EL (cell line): ENCODE results near the gene FOXP1.

Experiments used
- DNase-seq: peaks from one replicate; pipeline ENCODE4 v3.0.0-alpha.2; 2016

Gene FOXP1

DNA sequence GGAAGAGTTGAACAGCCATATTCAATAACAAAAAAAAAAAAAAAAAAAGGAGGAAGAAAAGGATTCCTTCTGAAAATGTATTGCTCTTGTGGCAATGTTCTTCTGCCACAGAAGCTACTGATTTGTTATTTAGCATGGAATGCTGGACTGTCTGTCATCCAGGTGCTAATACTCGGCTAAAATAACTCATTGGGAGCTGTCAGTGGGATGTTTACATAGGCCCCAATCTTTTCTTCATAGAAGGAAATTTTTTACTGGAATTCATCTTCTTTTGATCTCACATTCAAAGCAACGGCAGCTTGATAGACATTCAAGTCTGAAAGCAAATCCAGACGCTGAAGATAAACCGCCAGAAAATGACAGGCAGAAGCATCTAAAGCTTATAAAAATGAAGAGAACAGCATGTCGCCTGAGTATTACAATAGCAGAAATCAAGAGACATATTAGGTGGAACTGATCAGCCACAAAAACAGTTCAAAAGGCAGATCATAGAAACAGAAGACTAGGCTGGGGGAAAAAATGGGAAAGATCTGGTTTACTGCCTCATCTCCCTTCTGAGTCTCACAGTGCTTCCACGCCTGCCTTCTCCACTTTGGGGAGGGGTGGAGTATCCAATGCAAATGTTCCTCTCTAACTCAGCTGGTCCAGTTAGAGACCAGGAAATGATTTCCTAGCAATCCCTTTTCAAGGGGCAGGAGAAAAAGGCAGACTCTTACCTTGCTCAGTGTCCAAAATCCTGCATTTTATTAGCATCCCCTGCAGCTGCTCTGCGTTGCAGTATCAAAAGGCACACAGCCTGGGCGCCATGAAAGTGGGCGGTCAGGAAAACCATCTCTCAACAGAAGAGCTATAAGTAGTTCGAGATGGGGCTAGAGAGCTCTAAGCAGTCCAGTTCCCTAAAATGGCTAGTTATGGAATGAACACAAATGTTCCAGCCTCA, 451.9 kb downstream of the FOXP1 start:
- no peak for DNase-seq

DNA sequence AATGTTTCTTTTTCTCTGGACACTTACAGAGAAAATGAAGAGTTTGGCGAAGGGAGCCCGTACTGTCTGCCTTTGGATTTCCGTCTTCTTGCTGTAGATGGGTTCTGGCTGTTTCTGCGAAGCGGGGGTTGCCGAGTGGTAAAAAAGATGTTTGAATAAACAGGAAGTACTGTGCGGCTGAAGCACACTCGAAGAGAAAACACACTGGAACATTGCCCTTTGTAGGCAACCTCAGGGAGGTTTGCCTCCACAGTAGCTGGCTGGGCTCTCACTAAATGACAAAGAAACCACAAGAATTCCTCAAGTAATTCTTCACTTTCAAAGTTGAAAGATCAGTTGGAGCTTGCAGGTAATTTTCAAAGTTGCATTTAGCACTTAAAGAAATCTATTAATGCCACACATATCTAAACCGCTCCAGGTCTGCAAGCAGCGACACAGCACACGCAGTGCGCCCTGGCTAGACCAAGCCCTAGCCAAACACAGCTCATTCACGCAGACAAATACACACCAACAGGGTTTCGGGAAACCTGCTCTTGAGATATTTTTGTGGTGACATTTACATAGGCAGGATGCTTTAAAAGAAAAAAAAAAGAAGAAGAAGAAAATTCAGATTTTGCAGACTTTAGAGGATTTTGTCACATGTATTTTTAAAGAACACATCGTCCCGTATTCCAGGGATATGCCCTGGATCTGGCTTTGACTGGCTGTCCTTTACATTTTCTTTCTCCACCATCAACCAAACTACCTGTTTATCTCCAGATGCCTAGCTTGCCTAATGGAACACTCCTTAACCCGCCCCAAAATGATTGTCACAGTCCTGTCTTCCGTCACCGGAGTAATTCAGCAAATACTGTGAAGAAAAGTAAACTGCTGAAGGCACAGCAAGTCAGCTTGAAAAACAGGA, 452.8 kb downstream of the FOXP1 start:
- peak; percentile 78 for DNase-seq

- peak; percentile 42 for DNase-seq
These were observed 453.7 kb downstream of the FOXP1 start for GRCh38 chr3:71129611-71130431.

- DNase-seq, result no peak
These were observed 454.6 kb downstream of the FOXP1 start for GRCh38 chr3:71128961-71129360.

DNA sequence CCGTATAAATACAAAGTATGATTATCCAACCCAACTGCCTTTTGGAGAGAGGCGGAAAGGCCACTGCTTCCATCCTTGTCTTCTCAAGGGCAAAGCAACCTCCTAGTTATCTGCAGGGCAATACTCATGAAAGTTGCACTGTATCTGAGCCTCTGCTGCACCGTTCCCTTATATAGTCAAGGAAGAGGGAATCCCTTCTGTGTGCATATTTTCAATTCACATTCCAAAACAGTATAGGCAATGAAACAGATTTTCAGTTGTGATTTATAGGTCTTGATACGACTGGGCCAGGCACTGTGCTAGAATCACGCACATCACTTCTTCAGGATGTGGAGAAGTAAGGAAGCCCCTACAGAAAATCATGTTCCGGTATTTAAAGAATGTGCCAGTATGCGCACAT, 455.7 kb downstream of the FOXP1 start:
- DNase-seq, result no peak

DNA sequence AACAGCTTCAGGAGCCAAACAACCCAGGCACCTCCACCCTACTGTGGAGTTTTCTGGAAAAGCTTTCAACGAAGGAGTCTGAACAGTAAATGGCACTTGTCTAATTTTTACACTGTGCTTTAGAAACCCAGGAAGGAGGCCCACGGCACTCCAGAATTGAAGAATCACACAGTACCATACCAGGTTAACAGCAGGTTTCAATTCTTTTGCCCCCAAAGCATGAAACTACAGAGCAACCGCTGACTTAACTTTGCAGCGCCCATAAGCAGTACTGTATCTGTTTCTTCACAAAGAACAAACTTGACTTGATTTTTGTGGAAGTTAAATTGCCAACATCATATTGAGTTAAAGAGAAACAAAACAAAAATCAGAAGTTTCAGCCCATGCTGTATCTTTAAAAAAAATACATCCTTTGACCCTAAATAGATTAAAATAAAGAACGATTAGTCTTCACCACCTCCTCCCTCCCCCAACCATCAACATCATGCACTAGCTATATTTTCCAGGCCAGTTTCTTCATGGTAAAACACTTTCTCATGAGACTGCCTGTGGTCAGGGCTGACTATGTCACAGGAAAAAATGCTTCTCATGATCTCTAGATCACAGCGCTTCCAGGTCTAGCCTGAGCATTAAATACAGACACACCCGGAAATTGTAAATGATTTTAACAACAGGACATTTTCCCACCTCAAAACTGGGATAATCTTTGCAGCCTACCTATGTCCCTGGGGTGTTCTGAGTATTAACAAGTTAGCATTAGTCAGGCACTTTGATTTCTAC, 456.3 kb downstream of the FOXP1 start:
- DNase-seq, result no peak

GRCh38 chr3:71125738-71126137, 457.8 kb downstream of the FOXP1 start:
- DNase-seq, result no peak

- DNase-seq, result no peak
These were observed 459.5 kb downstream of the FOXP1 start for GRCh38 chr3:71124048-71124447.

- no peak for DNase-seq
These were observed 460.9 kb downstream of the FOXP1 start for GRCh38 chr3:71122641-71123040.

GRCh38 chr3:71121429-71122167, 461.9 kb downstream of the FOXP1 start:
- no peak for DNase-seq

DNA sequence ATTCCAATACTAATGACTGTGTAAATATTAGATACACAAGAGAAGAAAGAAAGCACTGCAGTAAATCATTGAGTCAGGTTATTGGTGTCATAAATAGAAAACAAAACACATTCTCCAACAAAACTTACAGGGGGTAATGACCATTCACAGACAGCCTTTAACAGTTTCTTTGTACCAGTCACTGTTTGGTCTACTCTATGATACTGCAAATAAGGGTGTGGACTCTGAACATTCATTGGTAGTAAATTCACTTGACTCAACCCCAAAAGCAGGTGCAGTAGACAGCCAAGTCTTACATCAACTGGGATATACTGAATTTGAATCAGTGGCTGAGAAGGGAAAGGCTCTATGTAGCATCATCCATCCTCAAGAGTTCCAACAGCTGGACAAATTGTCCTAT, 463.5 kb downstream of the FOXP1 start:
- DNase-seq, result no peak

- peak; percentile 30 for DNase-seq
These were observed 464.4 kb downstream of the FOXP1 start for GRCh38 chr3:71119171-71119570.

DNA sequence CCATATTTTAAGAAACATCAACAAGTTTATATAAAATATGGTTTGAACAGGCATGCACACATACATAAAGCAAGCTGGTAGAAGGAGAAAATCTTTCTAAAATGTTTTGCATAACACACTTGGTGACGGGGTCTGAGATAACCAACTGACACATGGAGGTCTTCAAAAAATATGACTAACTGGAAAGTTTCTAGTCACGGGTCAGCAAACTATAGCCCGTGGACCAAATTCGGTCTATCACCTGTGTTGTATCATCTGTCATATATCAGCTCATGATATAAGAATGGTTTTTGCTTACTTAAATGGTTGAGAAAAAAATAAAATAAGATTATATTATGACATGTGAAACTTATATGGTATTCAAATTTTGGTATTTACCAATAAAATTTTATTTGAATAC, 465.1 kb downstream of the FOXP1 start:
- no peak for DNase-seq

- DNase-seq, result peak; percentile 51
These were observed 465.8 kb downstream of the FOXP1 start for GRCh38 chr3:71117572-71118247.

- no peak for DNase-seq
These were observed 468.9 kb downstream of the FOXP1 start for GRCh38 chr3:71114610-71115009.

- no peak for DNase-seq
These were observed 471.0 kb downstream of the FOXP1 start for GRCh38 chr3:71112576-71112975.

GRCh38 chr3:71111784-71112440, 471.6 kb downstream of the FOXP1 start:
- peak; percentile 93 for DNase-seq

DNA sequence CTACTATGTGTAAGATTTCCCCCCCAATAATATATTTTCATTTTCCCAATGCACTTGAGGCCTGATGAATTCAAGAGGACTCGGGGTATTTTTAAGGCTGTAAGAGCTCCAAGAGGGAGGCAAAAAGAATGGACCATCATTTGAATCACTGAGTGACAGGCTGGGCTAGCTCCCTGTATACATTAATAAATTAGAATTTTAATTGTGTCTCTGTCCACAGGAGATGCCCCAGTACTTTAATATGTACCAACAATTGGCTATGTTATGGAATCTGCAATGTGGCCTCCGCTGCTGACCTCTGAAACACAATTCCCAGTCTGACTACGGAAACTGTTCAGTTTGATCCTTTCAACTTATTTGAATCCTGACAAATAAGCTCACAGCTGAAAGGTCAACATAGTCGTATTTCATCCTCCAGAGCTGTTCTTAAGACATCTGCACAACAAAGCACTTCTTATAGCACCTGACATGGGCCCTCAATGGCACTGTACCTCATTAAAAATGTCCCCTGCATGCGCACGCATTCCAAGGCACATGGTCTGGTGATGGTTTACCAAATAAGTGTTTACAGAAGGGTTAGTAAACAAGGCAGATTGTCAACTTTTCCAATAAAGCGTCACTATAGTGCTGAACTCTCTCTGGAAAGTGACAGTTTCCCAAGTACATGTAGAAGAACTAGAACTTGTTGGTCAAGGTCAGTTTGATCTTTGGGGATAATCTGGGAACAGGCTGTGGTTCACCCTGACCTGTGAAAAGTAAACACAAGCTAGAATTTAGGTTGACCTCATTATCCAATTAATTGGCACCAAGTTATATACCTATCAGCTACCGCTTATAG, 472.9 kb downstream of the FOXP1 start:
- DNase-seq, result no peak

- no peak for DNase-seq
These were observed 473.6 kb downstream of the FOXP1 start for GRCh38 chr3:71109977-71110285.
